Mammary epithelial cell (primary cell): ENCODE measurements around the gene FAR1.

Experiments
- EZH2 ChIP-seq: IDR thresholded peaks from 2 replicates; pipeline ENCODE4 v1.6.1; 2012; ENCODE audit warnings: low read length, inconsistent platforms, borderline replicate concordance
- TF ChIP-seq, protein P1 (sequence below), 2 donors: IDR thresholded peaks in 1 of 2; conservative IDR thresholded peaks in 1 of 2; 2 replicates each; pipeline ENCODE4 v1.5.1; 2011 to 2012; ENCODE audit warnings: inconsistent platforms in 2 of 2, low read length in 2 of 2, mild to moderate bottlenecking in 2 of 2, control low read depth in 1 of 2, low read depth in 1 of 2; ENCODE audit not compliant: insufficient read depth in 1 of 2; ENCODE audit errors: extremely low read depth in 1 of 2

DNA sequence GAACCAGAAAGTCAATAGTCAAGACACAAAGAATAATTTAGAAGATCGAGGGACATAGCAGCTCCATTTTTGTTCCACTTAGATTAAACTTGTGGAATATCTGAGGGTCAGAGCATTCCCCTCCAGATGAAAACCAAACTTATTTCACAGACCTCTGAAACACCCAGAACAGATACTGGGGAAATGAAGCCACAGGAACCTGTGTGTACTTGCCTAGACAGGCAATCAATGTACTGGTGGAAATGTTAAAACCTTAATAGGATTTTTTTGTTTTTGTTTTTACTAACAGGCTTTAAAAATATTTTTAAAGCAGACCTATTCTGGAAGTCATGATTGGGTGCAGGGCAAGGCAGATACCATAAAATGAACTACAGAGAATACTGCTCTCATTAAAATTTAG, 4.1 kb upstream of the FAR1 start:
- TF ChIP-seq, protein P1, sequence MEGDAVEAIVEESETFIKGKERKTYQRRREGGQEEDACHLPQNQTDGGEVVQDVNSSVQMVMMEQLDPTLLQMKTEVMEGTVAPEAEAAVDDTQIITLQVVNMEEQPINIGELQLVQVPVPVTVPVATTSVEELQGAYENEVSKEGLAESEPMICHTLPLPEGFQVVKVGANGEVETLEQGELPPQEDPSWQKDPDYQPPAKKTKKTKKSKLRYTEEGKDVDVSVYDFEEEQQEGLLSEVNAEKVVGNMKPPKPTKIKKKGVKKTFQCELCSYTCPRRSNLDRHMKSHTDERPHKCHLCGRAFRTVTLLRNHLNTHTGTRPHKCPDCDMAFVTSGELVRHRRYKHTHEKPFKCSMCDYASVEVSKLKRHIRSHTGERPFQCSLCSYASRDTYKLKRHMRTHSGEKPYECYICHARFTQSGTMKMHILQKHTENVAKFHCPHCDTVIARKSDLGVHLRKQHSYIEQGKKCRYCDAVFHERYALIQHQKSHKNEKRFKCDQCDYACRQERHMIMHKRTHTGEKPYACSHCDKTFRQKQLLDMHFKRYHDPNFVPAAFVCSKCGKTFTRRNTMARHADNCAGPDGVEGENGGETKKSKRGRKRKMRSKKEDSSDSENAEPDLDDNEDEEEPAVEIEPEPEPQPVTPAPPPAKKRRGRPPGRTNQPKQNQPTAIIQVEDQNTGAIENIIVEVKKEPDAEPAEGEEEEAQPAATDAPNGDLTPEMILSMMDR (conservative IDR thresholded peaks at IDR 0.05 in 1 of 2, IDR thresholded peaks at IDR 0.05 in 1 of 2; ENCODE audit: extremely low read depth in 1 of 2, insufficient read depth in 1 of 2, low read depth in 1 of 2, low read length in 2 of 2) = no peak
- TF ChIP-seq EZH2 = no peak
